Fibroblast of pulmonary artery (primary cell): Measurements from ENCODE around the gene TMPRSS9.

Source experiments
- DNase-seq: peaks from one replicate; pipeline ENCODE4 v3.0.0-alpha.2; 2010; ENCODE audit warnings: low read depth
- H3K4me3 ChIP-seq: replicated peaks from 2 replicates; pipeline ENCODE4 v1.5.1; 2011; ENCODE audit warnings: low read depth, mild to moderate bottlenecking, control low read depth, low read length, moderate library complexity
- CTCF ChIP-seq: IDR thresholded peaks from 2 replicates; pipeline ENCODE4 v1.5.1; 2011; ENCODE audit warnings: mild to moderate bottlenecking, control low read depth, low read length, inconsistent platforms; ENCODE audit errors: missing control alignments

Gene TMPRSS9

GRCh38 chr19:2324220-2324948, 35.7 kb upstream of the TMPRSS9 start:
- no peak overlapping the region for H3K4me3 ChIP-seq
- TF ChIP-seq CTCF = no peak

GRCh38 chr19:2325281-2326046, 34.6 kb upstream of the TMPRSS9 start:
- no peak for TF ChIP-seq CTCF
- H3K4me3 ChIP-seq = no peak overlapping the region
- DNase-seq = no peak

More at GRCh38 chr19:2324220-2324948, 35.7 kb upstream of the TMPRSS9 start:
- no peak for DNase-seq

- no peak for TF ChIP-seq CTCF
- DNase-seq = no peak
- H3K4me3 ChIP-seq = no peak overlapping the region
Measured at GRCh38 chr19:2326699-2327360, 33.2 kb upstream of the TMPRSS9 start.

- TF ChIP-seq CTCF = no peak
- peak; percentile 79 for DNase-seq
- H3K4me3 ChIP-seq = peak overlapping the region; percentile 95
Measured at GRCh38 chr19:2327773-2328400, 32.2 kb upstream of the TMPRSS9 start.

GRCh38 chr19:2328401-2329148, 31.5 kb upstream of the TMPRSS9 start, which contains the start of the genes LSM7 and SPPL2B:
Gene LSM7 (minus strand): TSS chr19:2328586. CDS start chr19:2328566, 20 bp downstream.
Gene SPPL2B (plus strand): TSS chr19:2328684. CDS start chr19:2328710, 26 bp downstream.
- TF ChIP-seq CTCF = no peak
- H3K4me3 ChIP-seq = peak within 1 kb of the TSS; percentile 95

GRCh38 chr19:2329149-2329478, 31.0 kb upstream of the TMPRSS9 start:
- peak overlapping the region; percentile 95 for H3K4me3 ChIP-seq
- DNase-seq = no peak
- no peak for TF ChIP-seq CTCF

More at GRCh38 chr19:2328401-2329148, 31.5 kb upstream of the TMPRSS9 start, which contains the start of the genes LSM7 and SPPL2B:
- DNase-seq = peak; percentile 87
